Activated naive CD8-positive, alpha-beta T cell treated with anti-CD3 and anti-CD28 coated beads, Interleukin-2, amount 50 U/mL, for 24 hours (primary cell): Measurements from ENCODE around the gene LMO1.

ENCODE experiments used
- ATAC-seq: fragments of 150-1000 bp; cut with Tn5 transposase; one replicate; pipeline ENCODE4 v1.10.0; 2021
- DNase-seq: peaks from one replicate; pipeline ENCODE4 v3.0.0; 2021
- H3K27ac Mint-ChIP-seq: one replicate; pipeline ENCODE4 v1.8.0; 2021; ENCODE audit warnings: mild to moderate bottlenecking, mixed read lengths
- H3K27me3 Mint-ChIP-seq: one replicate; pipeline ENCODE4 v1.8.0; 2021; ENCODE audit warnings: mixed read lengths
- H3K36me3 Mint-ChIP-seq: one replicate; pipeline ENCODE4 v1.8.0; 2021; ENCODE audit warnings: low read depth, mixed read lengths
- H3K4me1 Mint-ChIP-seq: one replicate; pipeline ENCODE4 v1.8.0; 2021; ENCODE audit warnings: mixed read lengths
- H3K4me3 Mint-ChIP-seq: one replicate; pipeline ENCODE4 v1.8.0; 2021; ENCODE audit warnings: mild to moderate bottlenecking, moderate library complexity, mixed read lengths
- H3K9me3 Mint-ChIP-seq: one replicate; pipeline ENCODE4 v1.8.0; 2021; ENCODE audit warnings: mixed read lengths

Gene LMO1

DNA sequence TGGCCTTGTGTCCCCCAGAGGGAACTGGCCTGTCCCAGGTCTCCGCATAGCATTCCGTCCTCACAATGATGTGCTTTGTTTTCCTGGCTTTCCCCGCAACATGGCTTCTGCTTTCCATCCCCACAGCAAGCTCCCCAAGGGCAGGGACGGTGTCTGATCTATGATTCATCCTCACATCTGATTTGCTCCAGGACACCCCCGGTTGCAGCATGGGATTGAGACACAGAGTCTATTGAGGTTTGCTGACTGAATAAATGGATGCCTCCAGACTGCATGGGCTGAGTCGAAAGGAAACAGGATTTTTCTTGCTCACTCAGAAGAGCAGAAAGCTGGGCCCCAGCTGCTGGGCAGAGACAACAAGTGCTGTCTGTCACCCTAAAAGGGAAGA, 40.2 kb downstream of the LMO1 start:
- H3K27ac Mint-ChIP-seq: no peak overlapping the region
- H3K4me3 Mint-ChIP-seq: no peak overlapping the region
- H3K9me3 Mint-ChIP-seq: no peaks in the 10 kb centered on the region
- H3K27me3 Mint-ChIP-seq: peaks cover 7% of the 10 kb centered on the region
- ATAC-seq: peak; percentile 25
- no peaks in the 10 kb centered on the region for H3K36me3 Mint-ChIP-seq
- DNase-seq: no peak
- H3K4me1 Mint-ChIP-seq: peaks cover 11% of the 10 kb centered on the region

DNA sequence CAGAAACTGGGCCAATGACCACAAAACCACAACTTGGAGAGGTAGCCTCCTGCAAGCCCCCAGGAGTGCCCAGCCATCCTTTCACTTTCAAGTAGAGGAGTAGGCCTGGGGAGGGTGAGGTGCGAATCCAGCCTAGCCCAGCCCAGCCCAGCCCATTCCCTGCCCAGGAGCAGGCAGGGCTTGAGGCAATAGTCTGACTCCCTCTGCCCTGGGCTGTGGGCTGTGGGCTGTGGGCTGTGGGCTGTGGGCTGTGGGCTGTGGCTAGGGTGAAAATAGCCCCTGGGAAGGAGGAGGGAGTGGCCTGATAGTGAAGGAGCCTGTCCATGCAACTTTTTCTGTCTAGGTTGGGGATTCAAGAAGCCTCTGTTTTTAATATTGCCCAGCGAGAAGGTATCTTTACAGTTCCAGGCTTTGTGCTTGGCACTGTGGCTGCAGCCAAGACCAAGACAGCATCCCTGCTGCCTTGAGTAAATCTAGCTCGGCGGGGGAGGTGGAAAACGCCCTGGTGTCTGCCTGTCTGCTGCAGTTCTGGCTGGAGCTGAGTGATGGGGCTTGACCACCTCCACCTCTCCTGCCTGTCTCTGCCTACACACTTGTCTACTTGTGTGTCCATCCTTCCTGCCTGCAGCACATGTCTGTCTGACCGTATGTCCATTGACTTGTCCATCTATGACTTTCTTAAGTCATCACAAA, 40.7 kb downstream of the LMO1 start:
- ATAC-seq: peak; percentile 22
- H3K27ac Mint-ChIP-seq: no peak overlapping the region
- H3K9me3 Mint-ChIP-seq: no peaks in the 10 kb centered on the region

DNA sequence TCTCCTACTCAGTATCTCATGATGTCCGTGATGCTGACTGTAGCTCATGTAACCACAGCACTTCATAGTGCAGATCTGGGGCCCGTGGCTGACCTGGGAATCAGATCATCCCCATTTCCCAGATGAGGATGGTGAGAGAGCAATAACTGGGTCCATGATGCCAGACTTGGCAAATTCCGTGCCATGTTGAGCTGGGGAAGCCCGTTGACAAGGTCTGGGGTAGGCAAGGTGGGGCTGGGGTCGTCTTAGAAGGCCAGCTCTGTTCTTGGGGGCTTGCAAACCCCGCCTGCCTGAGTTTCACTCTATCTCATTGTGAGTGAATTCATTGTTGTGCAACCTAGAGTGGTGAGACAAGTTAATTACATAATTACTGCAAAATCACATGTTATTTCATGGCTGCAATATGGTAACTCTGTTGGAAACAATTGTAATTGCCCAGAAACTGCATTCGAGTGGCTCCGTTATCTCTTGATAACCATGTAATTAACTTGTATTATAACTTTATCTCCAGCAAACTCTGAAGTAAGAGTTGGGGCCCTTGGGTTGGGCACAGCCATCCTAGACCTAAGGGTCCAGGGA, 41.7 kb downstream of the LMO1 start:
- no peaks in the 10 kb centered on the region for H3K36me3 Mint-ChIP-seq
- no peak overlapping the region for H3K27ac Mint-ChIP-seq
- no peaks in the 10 kb centered on the region for H3K9me3 Mint-ChIP-seq
- ATAC-seq: no peak
- H3K27me3 Mint-ChIP-seq: peaks cover 7% of the 10 kb centered on the region
- no peak for DNase-seq
- peaks cover 11% of the 10 kb centered on the region for H3K4me1 Mint-ChIP-seq
- no peak overlapping the region for H3K4me3 Mint-ChIP-seq

More for the DNA sequence above, 40.7 kb downstream of the LMO1 start:
- no peak for DNase-seq
- Mint-ChIP-seq H3K4me3 (no peak overlapping the region), H3K4me1 (peaks cover 11% of the 10 kb centered on the region), H3K27me3 (peaks cover 7% of the 10 kb centered on the region), H3K36me3 (no peaks in the 10 kb centered on the region)

DNA sequence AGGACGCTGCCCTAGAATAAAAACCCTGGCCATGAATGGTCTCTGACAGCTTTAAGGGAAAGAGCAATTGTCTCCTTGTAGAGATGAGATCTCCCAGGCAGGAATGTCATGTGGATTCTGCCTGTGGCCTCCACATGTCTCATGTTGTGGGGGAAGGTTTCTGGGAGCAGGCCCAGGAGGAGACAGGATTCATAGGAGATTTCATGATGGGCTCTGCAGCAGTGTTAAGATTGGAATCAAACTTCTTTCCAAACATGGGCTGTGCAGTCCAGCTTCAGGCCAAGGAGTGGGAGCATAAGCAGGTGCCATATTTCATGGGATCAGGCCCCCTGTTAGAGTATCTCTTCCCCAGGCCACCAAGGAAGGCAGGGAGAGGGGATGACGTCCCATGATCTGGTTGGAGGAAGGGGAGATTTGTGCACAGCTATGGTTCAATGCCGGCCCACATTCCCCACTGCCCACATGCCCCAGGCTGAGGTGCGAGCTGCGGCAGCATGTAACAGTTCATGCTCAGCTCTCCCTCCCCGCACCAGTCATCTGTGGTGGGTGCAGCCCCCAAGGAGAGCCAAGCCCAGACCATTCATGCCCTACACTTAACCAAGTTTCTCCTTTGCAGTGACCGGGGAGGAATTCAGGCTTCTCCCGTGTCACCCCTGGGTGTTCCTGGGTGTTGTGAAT, 42.5 kb downstream of the LMO1 start:
- ATAC-seq (no peak), DNase-seq (no peak)
- Mint-ChIP-seq H3K27me3 (peaks cover 7% of the 10 kb centered on the region), H3K27ac (no peak overlapping the region), H3K4me1 (peaks cover 11% of the 10 kb centered on the region), H3K4me3 (no peak overlapping the region), H3K36me3 (no peaks in the 10 kb centered on the region), H3K9me3 (no peaks in the 10 kb centered on the region)

DNA sequence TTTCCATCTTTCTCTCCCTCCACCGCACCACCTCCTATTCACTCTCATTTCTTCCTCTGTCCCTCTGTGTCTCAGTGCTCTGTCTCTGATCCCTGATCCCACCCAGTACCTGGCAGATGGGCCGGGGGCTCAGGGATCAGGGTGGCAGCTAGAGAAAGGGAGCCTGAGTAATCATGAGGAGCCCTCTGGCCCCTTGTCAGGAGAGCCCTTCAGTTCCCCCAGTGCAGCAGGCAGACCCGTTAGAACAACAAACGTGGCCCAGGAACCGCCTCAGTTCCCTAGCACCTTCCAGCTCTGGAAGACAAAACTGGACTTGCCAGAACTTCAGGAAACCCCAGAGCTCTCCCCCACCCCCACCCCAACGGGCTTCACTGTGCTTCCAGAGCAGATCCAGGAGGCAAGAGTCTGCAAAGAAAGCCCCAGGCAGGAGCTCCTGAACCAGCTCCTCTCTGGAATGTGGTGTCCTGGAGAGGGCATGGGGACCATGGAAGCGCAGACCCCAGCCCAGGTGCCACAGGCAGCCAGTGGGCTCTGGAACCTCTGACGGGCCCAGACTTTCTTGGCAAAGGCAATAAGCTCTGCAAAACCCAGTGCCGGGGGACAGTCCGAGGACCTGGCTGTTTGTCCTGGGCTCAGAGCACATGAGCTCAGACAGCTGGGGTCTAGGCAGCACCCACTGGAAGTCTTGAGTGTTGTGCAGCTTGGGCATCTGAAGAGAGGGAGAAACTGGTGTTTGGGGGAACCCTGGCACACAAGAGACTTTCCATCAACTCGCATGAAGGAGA, 43.2 kb downstream of the LMO1 start:
- Mint-ChIP-seq H3K4me1 (peaks cover 10% of the 10 kb centered on the region), H3K9me3 (no peaks in the 10 kb centered on the region), H3K27me3 (peaks cover 7% of the 10 kb centered on the region), H3K4me3 (no peak overlapping the region), H3K27ac (no peak overlapping the region), H3K36me3 (no peaks in the 10 kb centered on the region)
- DNase-seq: no peak
- no peak for ATAC-seq

DNA sequence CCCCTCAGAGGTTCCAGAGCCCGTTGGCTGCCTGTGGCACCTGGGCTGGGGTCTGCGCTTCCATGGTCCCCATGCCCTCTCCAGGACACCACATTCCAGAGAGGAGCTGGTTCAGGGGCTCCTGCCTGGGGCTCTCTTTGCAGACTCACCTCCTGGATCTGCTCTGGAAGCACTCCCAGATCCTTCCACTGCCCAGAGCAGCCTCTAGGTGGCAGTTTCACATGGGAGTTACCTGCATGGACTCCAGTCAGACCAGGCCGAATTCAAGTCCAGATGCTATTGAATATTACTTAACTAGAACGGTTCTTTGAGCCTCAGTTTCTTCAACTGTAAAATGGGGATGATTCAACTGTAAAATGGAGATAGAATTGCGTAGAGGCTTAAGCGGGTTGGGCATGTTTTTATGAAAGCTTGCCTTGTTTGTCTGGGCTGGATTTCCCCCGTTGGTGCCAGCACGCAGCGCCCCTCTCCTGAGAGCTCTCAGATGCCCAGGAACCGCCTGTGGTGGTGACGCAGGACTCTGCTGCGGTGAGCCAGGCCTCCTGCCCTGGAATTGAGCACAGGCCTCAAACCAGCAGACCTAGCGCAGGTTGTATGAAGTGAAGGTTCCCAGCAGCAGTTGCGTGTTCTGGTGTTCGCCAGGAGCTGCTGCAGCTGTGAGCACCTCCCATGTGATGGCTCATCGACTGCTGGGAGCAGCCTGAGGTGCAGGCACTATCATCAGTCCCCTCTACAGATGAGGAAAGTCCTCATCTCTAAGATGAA, 44.2 kb downstream of the LMO1 start:
- Mint-ChIP-seq H3K36me3 (no peaks in the 10 kb centered on the region), H3K27ac (no peak overlapping the region), H3K9me3 (no peaks in the 10 kb centered on the region), H3K4me3 (no peak overlapping the region), H3K4me1 (peaks cover 9% of the 10 kb centered on the region), H3K27me3 (peaks cover 4% of the 10 kb centered on the region)
- peak; percentile 14 for DNase-seq
- no peak for ATAC-seq

DNA sequence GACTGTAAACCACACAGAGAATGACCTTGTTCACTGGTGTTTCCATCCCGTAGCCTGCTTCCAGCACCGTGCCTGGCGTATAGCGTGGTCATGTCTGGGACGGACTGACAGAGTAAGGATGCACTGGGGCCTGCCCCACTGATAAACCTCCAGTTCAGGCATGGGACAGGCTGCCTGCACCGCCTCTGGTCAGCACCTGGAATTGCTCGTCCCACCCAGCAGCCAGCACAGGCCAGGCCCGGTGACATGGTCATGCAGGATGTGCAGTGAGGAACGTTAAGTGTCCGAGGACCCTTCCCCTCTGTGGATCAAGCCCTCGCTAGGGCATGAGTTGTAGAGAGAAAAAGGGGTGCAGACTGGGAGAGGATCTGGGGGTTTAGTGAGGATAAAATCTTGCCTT, 44.8 kb downstream of the LMO1 start:
- no peak overlapping the region for H3K27ac Mint-ChIP-seq
- no peak overlapping the region for H3K4me3 Mint-ChIP-seq
- ATAC-seq: no peak
- no peaks in the 10 kb centered on the region for H3K36me3 Mint-ChIP-seq
- peaks cover 2% of the 10 kb centered on the region for H3K27me3 Mint-ChIP-seq
- no peaks in the 10 kb centered on the region for H3K9me3 Mint-ChIP-seq
- peaks cover 9% of the 10 kb centered on the region for H3K4me1 Mint-ChIP-seq
- DNase-seq: no peak

DNA sequence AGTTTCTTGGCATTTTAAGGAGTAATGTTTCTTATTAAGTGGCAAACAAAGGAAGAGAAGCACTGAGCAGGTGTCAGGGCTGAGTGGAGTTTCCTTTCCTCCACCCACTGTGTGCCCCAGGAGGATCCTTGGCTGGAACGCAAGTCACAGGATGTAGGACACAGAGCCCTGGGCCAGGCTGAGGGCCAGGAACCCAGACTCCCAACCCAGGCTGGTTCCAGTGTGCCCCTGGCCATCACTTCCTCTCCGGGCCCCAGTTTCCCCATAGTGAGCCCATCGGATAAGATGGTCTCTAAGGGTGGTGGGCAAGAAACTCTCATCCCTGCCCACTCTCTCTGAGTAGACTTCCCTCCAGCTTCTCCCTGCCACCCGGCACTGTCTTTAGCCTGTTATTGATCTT, 45.3 kb downstream of the LMO1 start:
- Mint-ChIP-seq H3K27ac (no peak overlapping the region), H3K9me3 (no peaks in the 10 kb centered on the region), H3K36me3 (no peaks in the 10 kb centered on the region), H3K27me3 (peaks cover 2% of the 10 kb centered on the region), H3K4me1 (peaks cover 8% of the 10 kb centered on the region), H3K4me3 (no peak overlapping the region)
- DNase-seq (no peak), ATAC-seq (no peak)

DNA sequence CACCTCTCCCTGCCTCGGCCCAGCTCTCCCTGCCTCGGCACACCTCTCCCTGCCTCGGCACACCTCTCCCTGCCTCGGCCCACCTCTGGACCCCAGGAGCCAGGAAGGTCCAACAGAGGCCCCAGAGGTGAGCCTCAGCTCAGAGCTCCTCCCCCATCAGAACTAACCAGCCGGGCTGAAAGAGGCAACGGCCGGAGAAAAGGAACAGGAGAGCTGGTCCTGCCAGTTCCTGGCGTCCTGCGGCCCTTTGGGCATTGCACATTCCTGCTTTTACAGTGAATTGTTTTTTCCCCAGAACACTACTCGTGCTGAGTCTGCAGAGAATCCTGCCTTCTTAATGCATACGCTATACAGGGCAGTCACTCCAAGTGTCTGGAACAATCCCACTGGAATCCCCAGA, 45.8 kb downstream of the LMO1 start:
- Mint-ChIP-seq H3K36me3 (no peaks in the 10 kb centered on the region), H3K4me3 (no peak overlapping the region), H3K27me3 (peaks cover 2% of the 10 kb centered on the region), H3K9me3 (no peaks in the 10 kb centered on the region), H3K27ac (no peak overlapping the region), H3K4me1 (peaks cover 5% of the 10 kb centered on the region)
- DNase-seq (no peak), ATAC-seq (no peak)

DNA sequence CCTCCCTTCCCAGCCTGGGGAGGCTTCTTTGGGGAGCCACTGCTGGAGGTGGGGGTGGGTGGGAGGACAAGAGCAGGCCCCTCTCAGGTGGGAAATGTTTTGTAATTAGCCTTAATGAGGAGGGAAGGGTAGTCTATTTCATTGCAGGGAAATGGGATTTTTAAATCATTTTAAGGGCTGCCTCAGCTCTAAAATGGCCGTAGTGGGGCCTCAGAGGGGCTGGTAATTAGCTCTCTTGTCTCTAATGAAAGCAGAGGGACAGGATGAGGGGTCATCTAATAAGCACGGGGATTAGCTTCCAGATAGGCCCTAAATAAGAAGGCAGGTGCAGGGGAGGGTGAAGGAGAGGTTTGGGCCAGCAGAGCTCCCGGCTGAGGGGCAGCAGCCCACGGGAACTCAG, 46.5 kb downstream of the LMO1 start:
- DNase-seq (no peak), ATAC-seq (no peak)
- Mint-ChIP-seq H3K4me1 (no peaks in the 10 kb centered on the region), H3K9me3 (no peaks in the 10 kb centered on the region), H3K27ac (no peak overlapping the region), H3K27me3 (peaks cover 2% of the 10 kb centered on the region), H3K36me3 (no peaks in the 10 kb centered on the region), H3K4me3 (no peak overlapping the region)

DNA sequence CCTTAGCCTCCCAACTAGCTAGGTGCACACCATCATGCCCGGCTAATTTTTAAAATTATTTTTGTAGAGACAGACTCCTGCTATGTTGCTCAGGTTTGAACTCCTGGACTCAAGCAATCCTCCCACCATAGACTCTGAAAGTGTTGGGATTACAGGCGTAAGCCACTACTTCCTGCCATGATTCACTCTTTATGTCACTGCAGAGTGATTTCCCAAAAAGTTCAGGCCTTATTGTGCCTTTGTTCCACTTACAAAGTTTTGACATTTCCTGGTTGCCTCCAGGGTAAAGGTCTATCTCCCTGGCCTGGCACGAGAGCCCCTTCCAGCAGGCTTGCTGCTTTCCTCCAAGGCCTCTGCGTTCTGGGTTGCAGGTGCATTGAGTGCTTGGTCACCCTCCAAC, 50.3 kb downstream of the LMO1 start:
- DNase-seq (no peak), ATAC-seq (no peak)
- H3K27me3 Mint-ChIP-seq: peaks cover 6% of the 10 kb centered on the region
- H3K4me1 Mint-ChIP-seq: no peaks in the 10 kb centered on the region
- no peaks in the 10 kb centered on the region for H3K36me3 Mint-ChIP-seq
- no peak overlapping the region for H3K4me3 Mint-ChIP-seq
- H3K27ac Mint-ChIP-seq: no peak overlapping the region
- H3K9me3 Mint-ChIP-seq: no peaks in the 10 kb centered on the region

DNA sequence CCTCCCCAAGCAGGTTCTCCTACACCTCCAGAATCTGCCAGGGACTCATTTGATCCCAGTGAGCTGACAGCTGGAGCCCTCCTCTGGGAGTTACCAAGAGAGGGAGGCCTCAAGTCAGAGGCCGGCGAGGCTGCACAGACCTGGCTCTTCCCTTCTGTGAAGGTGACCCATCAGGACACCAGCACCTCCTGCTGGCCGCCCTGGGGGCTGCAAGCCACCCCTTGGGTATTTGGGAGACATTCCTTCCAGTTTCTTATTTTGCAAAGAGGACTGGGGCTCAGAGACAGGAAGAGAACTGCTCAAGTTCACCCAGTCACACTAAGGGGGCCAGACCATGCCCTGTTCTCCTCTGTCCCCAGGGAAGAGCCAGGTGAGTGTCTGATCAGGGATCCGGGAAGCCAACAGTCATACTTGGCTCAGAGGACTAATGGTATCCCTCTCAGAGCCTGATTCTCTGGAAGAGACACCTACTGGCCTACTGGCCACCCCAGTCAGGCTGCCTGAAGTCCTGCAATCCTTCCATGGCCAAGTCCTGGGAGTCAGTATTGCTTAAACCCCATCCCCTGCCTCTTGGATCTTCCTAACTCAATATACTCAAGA, 54.4 kb downstream of the LMO1 start:
- ATAC-seq (no peak), DNase-seq (peak; percentile 36)
- H3K4me1 Mint-ChIP-seq: peaks cover 6% of the 10 kb centered on the region
- no peak overlapping the region for H3K4me3 Mint-ChIP-seq
- H3K27me3 Mint-ChIP-seq: peaks cover 24% of the 10 kb centered on the region
- H3K27ac Mint-ChIP-seq: no peak overlapping the region
- H3K9me3 Mint-ChIP-seq: no peaks in the 10 kb centered on the region
- H3K36me3 Mint-ChIP-seq: no peaks in the 10 kb centered on the region

DNA sequence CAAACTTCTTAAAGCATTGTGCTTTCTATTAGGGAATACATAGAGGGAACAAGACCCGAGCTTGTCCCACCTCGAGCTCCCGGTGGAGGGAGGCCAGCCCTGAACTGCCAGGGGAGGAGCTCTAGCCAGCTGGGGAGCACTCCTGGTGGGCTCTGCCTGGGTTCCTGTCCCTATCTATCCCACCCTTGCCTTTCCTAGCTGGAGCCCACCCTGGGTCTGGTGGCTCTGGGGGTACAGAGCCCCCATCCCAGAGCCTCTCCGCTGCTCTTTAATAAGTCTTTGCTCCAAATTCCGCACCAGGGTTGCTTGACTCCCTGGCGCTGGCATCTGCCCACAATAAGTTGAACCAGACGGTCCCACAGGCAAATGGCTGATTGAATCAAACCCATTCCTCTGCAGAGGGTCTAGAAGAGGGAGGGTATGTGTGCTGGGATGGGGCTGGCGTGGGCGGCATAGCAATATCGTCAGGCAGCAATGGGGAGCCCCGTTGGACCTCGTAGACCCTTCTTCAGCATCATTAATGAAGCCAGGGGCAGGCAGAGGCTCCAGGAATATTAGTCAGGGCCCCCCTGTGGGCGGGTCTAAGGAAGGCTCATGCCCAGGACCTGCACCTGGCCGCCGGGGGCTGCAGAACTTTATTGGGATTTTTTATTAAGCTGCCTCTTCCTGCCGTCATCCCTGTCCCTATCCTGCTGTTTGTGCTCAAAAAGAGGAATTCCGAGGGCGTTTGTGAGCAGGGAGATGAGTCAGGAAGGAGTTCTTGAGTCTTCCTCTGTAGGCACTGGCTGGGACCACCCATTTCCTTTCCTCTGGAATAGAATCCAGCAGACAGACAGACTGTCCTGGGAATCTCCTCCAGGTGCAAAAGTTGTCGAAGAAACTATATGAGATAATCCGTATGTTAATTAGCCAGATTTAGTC, 56.3 kb downstream of the LMO1 start:
- Mint-ChIP-seq H3K9me3 (no peaks in the 10 kb centered on the region), H3K27ac (no peak overlapping the region), H3K4me1 (peaks cover 7% of the 10 kb centered on the region), H3K4me3 (peak overlapping the region; percentile 22), H3K36me3 (no peaks in the 10 kb centered on the region), H3K27me3 (peaks cover 26% of the 10 kb centered on the region)
- no peak for DNase-seq
- ATAC-seq: no peak
